ENCODE results near the gene DUSP10.

DNA sequence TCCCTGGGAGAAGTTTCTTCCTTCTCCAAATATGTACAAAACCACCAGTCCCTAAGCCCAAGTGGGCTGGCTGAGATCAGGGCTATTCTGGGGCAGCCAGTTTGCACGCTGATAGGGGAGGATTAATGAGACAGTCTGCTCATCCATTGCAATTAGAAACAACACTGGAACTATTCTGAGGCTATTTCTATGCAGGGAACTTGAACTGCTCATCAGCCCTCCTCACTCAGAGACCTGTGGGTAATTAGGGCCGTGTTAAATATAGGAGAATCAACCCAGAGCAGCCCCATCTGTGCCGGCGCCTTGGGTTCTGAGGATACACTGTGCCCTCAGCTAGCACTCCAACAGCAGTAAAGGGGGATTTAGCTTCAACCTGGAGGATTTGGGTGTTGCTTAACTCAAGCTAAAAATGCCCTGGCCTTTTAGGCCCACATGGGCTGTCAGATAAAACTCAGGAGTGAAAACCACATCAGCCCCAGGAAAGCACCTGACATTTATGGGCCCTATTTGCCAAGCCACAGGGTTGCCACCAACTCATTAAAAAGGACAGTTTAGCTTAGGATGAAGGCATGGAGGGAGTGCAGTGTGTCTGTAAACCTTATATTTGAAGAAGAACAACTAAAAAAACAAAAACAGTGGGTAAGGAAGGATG, 53.9 kb downstream of the DUSP10 start:
- TF ChIP-seq, protein P1, sequence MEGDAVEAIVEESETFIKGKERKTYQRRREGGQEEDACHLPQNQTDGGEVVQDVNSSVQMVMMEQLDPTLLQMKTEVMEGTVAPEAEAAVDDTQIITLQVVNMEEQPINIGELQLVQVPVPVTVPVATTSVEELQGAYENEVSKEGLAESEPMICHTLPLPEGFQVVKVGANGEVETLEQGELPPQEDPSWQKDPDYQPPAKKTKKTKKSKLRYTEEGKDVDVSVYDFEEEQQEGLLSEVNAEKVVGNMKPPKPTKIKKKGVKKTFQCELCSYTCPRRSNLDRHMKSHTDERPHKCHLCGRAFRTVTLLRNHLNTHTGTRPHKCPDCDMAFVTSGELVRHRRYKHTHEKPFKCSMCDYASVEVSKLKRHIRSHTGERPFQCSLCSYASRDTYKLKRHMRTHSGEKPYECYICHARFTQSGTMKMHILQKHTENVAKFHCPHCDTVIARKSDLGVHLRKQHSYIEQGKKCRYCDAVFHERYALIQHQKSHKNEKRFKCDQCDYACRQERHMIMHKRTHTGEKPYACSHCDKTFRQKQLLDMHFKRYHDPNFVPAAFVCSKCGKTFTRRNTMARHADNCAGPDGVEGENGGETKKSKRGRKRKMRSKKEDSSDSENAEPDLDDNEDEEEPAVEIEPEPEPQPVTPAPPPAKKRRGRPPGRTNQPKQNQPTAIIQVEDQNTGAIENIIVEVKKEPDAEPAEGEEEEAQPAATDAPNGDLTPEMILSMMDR (conservative IDR thresholded peaks at IDR 0.05; ENCODE audit: low read depth, low read length), result no peak
- TF ChIP-seq EZH2 (IDR thresholded peaks at IDR 0.05; ENCODE audit: borderline replicate concordance, low read depth, low read length, poor library complexity, severe bottlenecking), result no peak

Data from A673 (cell line).